Measurements from ENCODE around the gene BEND5.

BEND5 gene

DNA sequence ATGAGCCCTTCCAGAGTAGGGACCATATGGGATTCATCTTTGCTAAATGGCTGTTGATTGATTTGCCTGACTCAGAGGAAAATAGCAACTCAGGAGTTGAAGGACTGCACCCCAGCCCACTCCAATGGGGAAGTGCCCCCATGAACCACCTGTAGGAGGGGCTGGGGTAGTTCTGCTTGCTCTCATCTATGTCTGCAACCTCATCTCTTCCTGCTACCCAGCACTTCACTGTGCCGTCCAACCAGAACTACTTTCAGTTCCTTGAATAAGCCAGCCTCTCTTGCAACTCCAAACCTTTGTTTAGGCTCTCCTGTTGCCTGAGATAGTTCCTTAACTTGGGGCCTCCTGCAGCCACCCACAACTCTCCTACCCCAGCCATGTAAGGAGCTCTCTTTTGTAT is 26.6 kb downstream of the BEND5 start:
- no peaks in the 10 kb centered on the region for H3K36me3 ChIP-seq (replicated peaks)
- no peak overlapping the region for H3K4me3 ChIP-seq (ENCODE audit: low read depth, low read length)
- H3K27me3 ChIP-seq (replicated peaks) = no peaks in the 10 kb centered on the region
- in situ Hi-C loops (cut with HindIII; ENCODE audit: low pct_ligation_motif_present, low sequenced_read_pairs) = no loop called here
- TF ChIP-seq, protein P1, sequence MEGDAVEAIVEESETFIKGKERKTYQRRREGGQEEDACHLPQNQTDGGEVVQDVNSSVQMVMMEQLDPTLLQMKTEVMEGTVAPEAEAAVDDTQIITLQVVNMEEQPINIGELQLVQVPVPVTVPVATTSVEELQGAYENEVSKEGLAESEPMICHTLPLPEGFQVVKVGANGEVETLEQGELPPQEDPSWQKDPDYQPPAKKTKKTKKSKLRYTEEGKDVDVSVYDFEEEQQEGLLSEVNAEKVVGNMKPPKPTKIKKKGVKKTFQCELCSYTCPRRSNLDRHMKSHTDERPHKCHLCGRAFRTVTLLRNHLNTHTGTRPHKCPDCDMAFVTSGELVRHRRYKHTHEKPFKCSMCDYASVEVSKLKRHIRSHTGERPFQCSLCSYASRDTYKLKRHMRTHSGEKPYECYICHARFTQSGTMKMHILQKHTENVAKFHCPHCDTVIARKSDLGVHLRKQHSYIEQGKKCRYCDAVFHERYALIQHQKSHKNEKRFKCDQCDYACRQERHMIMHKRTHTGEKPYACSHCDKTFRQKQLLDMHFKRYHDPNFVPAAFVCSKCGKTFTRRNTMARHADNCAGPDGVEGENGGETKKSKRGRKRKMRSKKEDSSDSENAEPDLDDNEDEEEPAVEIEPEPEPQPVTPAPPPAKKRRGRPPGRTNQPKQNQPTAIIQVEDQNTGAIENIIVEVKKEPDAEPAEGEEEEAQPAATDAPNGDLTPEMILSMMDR (IDR thresholded peaks at IDR 0.05; ENCODE audit: low read depth, low read length, missing control alignments) = no peak
- no peak for DNase-seq
- H3K27ac ChIP-seq = no peak overlapping the region

DNA sequence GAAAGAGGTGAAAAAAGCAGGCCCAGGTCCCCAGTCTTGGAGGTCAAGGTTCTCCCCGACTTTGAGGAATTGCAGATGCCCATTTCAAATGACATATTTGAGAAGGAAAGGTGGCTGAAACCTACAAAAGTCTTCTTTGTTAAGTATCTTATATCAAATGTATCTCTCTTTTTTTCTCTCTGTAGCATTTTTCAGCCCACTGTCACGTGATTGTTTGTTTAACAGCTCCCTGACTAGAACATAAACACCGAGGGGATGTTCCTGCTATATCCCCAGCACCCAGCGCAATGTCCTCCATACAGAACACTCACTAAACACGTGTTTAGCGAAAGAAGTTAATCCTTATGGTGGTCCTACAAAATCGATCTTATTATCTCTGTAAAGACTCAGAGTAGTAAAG is 27.6 kb downstream of the BEND5 start:
- H3K27ac ChIP-seq = no peak overlapping the region
- DNase-seq = no peak
- in situ Hi-C loops (cut with HindIII; ENCODE audit: low pct_ligation_motif_present, low sequenced_read_pairs) = no loop called here
- H3K4me3 ChIP-seq (ENCODE audit: low read depth, low read length) = no peak overlapping the region
- no peaks in the 10 kb centered on the region for H3K27me3 ChIP-seq (replicated peaks)
- no peaks in the 10 kb centered on the region for H3K36me3 ChIP-seq (replicated peaks)
- TF ChIP-seq, protein P1 (IDR thresholded peaks at IDR 0.05; ENCODE audit: low read depth, low read length, missing control alignments) = no peak

DNA sequence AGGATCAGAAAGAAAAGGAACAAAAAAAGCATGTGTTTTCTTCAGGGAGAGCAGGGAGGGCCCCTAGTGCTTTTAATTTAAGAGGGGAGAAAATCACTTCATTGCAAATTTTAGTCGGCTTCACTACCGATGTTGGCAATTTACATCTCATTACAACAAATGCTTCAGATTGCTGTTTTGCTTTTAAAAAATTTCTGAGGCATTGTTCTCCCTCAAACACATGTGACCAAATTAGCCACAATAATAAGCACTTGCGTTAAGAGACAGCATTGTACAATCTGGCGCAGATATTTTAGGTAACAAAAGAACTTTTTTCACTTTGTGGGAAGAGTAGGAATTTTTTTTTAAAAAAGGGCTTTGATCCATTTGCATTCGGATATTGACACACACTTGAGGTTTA is 29.8 kb downstream of the BEND5 start:
- TF ChIP-seq, protein P1 (IDR thresholded peaks at IDR 0.05; ENCODE audit: low read depth, low read length, missing control alignments) = no peak
- Histone ChIP-seq H3K27ac (no peak overlapping the region), H3K27me3 (replicated peaks) (no peaks in the 10 kb centered on the region), H3K4me3 (ENCODE audit: low read depth, low read length) (no peak overlapping the region), H3K36me3 (replicated peaks) (no peaks in the 10 kb centered on the region)
- in situ Hi-C loops (cut with HindIII; ENCODE audit: low pct_ligation_motif_present, low sequenced_read_pairs) = no loop called here
- no peak for DNase-seq

DNA sequence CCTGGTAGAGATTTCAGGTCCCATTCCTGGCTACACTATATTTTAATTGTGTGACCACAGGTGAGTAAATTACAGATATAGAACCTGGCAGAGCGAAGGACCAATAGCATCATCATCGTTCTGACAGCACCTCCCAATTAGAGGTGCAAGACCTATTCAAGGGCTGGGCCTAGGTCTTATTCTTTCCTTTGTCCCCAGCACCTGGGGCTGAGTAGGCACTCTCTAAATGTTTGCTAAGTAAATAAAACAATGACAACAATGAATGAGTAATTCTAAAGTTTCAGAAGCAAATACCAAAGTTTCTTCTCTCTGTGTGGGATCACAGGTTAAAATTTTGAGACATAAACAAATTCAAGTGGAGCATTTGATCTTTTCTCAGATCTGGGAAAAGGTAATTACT is 32.7 kb downstream of the BEND5 start:
- no peaks in the 10 kb centered on the region for H3K27me3 ChIP-seq (replicated peaks)
- in situ Hi-C loops (cut with HindIII; ENCODE audit: low pct_ligation_motif_present, low sequenced_read_pairs) = no loop called here
- TF ChIP-seq, protein P1 (IDR thresholded peaks at IDR 0.05; ENCODE audit: low read depth, low read length, missing control alignments) = no peak
- DNase-seq = no peak
- no peak overlapping the region for H3K27ac ChIP-seq
- no peak overlapping the region for H3K4me3 ChIP-seq (ENCODE audit: low read depth, low read length)
- H3K36me3 ChIP-seq (replicated peaks) = no peaks in the 10 kb centered on the region

DNA sequence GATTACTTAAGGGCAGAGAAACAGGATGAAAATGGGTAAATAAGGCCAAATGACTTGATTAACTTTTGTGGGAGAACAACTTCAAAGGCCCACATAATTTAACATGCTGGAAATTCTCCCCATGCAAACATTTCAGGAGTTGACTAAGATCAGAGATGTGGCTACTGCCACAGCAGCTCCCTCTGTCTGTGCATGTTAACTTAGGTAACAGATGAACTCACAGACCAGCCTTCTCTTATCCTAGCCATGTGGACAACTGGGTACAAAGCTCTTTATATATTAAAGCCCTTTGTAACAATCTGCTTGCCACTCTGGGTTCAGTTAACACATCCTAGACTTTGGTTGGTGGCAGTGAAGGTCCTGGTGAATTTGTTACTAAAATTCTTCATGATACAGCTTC is 33.2 kb downstream of the BEND5 start:
- no peak overlapping the region for H3K27ac ChIP-seq
- DNase-seq = no peak
- H3K27me3 ChIP-seq (replicated peaks) = no peaks in the 10 kb centered on the region
- H3K36me3 ChIP-seq (replicated peaks) = no peaks in the 10 kb centered on the region
- no peak overlapping the region for H3K4me3 ChIP-seq (ENCODE audit: low read depth, low read length)
- in situ Hi-C loops (cut with HindIII; ENCODE audit: low pct_ligation_motif_present, low sequenced_read_pairs) = no loop called here
- TF ChIP-seq, protein P1 (IDR thresholded peaks at IDR 0.05; ENCODE audit: low read depth, low read length, missing control alignments) = no peak

DNA sequence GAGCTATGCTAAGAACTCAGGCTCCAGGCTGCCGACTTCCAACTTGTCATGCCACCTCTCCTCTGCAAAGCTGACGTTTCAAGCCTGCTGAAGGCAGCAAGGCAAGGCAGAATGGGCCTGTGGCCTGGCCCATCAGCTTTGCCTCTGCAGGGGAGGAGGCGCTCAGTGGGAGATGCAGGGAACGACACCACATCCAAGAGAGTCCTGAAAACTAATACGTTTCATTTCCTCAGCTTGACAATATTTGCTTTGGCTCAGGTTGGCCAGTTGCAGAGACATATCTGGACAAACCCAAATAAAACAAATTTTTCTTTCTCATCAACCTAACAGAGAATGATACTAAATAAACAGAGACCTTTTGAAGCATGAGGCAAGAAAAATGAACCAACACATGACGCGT is 35.3 kb downstream of the BEND5 start:
- H3K4me3 ChIP-seq (ENCODE audit: low read depth, low read length) = no peak overlapping the region
- TF ChIP-seq, protein P1 (IDR thresholded peaks at IDR 0.05; ENCODE audit: low read depth, low read length, missing control alignments) = no peak
- in situ Hi-C loops (cut with HindIII; ENCODE audit: low pct_ligation_motif_present, low sequenced_read_pairs) = no loop called here

More for the DNA sequence above, 35.3 kb downstream of the BEND5 start:
- no peaks in the 10 kb centered on the region for H3K27me3 ChIP-seq (replicated peaks)
- H3K36me3 ChIP-seq (replicated peaks) = no peaks in the 10 kb centered on the region
- DNase-seq = no peak
- H3K27ac ChIP-seq = no peak overlapping the region

All from brain microvascular endothelial cell (primary cell).